Measurements from ENCODE around the gene PHPT1. TPM values are rescaled to one million over a fixed set of nuclear protein-coding genes. Genes with fewer than 3 reads are reported as not detected.

Gene PHPT1
- total and polyA plus RNA-seq, 2 of the 8 experiments (the other 6 are each of a cell fraction or from before 2014, with no cell fraction given): 109 to 226 TPM

GRCh38 chr9:136854113-136854841 lies 5.1 kb downstream of the PHPT1 start:
- no peak overlapping the region for H3K4me2 ChIP-seq (ENCODE audit: insufficient read depth in 1 of 2, low read depth in 2 of 2, low read length in 2 of 2)
- ChIA-PET POLR2A (ENCODE audit: partially characterized antibody) (interaction anchor here (1.1 to 16.2 kb wide), 3 partner anchors 12 to 26 kb away, joined by 3 to 248 read pairs (median 4); partner anchors contain the start of genes AJM1 and EDF1), CTCF (ENCODE audit: partially characterized antibody) (interaction anchor here (0.7 to 1.5 kb wide), 3 partner anchors 10 to 43 kb away, joined by 3 read pairs; no protein-coding TSS in a partner anchor)
- H3K27me3 ChIP-seq (replicated peaks in 1 of 4; ENCODE audit: control insufficient read depth in 3 of 4, extremely low read depth in 1 of 4, insufficient read depth in 3 of 4, low read length in 3 of 4): no peaks in the 10 kb centered on the region
- no peak overlapping the region for H2BK20ac ChIP-seq (ENCODE audit: low read length)
- no peak overlapping the region for H3K9ac ChIP-seq (replicated peaks in 1 of 4; ENCODE audit: extremely low read depth in 1 of 4, low read depth in 3 of 4, low read length in 3 of 4)
- peaks cover 0 to 10% (median 3%) of the 10 kb centered on the region in 4 experiments; a peak in 5 of 7 replicates for H3K4me1 ChIP-seq (replicated peaks in 1 of 4; ENCODE audit: control insufficient read depth in 3 of 4, insufficient read depth in 4 of 4, low read length in 3 of 4)
- H3K18ac ChIP-seq (ENCODE audit: extremely low read depth, low read length): no peak overlapping the region
- no peak overlapping the region for H2BK120ac ChIP-seq (replicated peaks; ENCODE audit: low read depth, low read length)
- H4K20me1 ChIP-seq (replicated peaks in 1 of 2; ENCODE audit: control insufficient read depth in 1 of 2, insufficient read depth in 2 of 2, low read length in 2 of 2): peaks cover 7 to 14% of the 10 kb centered on the region in 2 experiments
- no peaks in the 10 kb centered on the region for H3K79me2 ChIP-seq (ENCODE audit: control insufficient read depth in 1 of 2, insufficient read depth in 2 of 2, low read length in 2 of 2)
- H3K56ac ChIP-seq (replicated peaks; ENCODE audit: insufficient read length, low read depth, low read length): no peak overlapping the region
- H2BK15ac ChIP-seq (ENCODE audit: low read length): no peak overlapping the region
- H4K91ac ChIP-seq (replicated peaks; ENCODE audit: insufficient read length, low read length): no peak overlapping the region
- peaks cover 2% of the 10 kb centered on the region; the same call in 1 of the 2 replicates for H3K23me2 ChIP-seq (ENCODE audit: low read depth, low read length)
- FAIRE-seq (no peak), DNase-seq (ENCODE audit: low read depth in 1 of 2, low spot score in 2 of 2) (peak in 1 of 2 experiments; percentile 49)
- no peak overlapping the region for H2BK12ac ChIP-seq (ENCODE audit: low read depth, low read length)
- peaks cover 0 to 7% (median 3%) of the 10 kb centered on the region in 4 experiments; a peak in 5 of 8 replicates for H3K36me3 ChIP-seq (ENCODE audit: control insufficient read depth in 2 of 4, insufficient read depth in 4 of 4, low read length in 3 of 4)
- H3K23ac ChIP-seq (ENCODE audit: insufficient read length): no peak overlapping the region
- H2AFZ ChIP-seq (ENCODE audit: low read length): no peak overlapping the region
- H2AK5ac ChIP-seq (ENCODE audit: low read depth, low read length): no peak overlapping the region
- H3K79me1 ChIP-seq (ENCODE audit: low read depth, low read length): no peaks in the 10 kb centered on the region
- H3K14ac ChIP-seq (ENCODE audit: insufficient read length): no peak overlapping the region
- H3K27ac ChIP-seq (ENCODE audit: low read depth, low read length): no peak overlapping the region
- no peaks in the 10 kb centered on the region for H3K9me3 ChIP-seq (ENCODE audit: insufficient read depth in 2 of 2, low read depth in 1 of 2, low read length in 1 of 2)
- no peak for TF ChIP-seq KDM5A (IDR thresholded peaks at IDR 0.05; ENCODE audit: low read length)
- TF ChIP-seq USF2 (IDR thresholded peaks at IDR 0.05; ENCODE audit: low read length): no peak
- TF ChIP-seq EP300 (IDR thresholded peaks at IDR 0.05; ENCODE audit: borderline replicate concordance in 1 of 2, low read depth in 2 of 2, low read length in 2 of 2): no peak
- TF ChIP-seq BRCA1 (IDR thresholded peaks at IDR 0.05; ENCODE audit: low read depth, low read length): no peak
- 87% methylated on average over 26 of the region's 30 CpGs; no CpG with 5 or more reads in 1 of the 2 experiments for WGBS, 2 experiments (ENCODE audit: extremely low coverage in 1 of 2, insufficient coverage in 1 of 2, insufficient read length in 1 of 2, insufficient replicate concordance in 2 of 2, low coverage in 1 of 2, low lambda C conversion rate in 2 of 2, missing lambda C conversion rate in 1 of 2)
- H3K4me3 ChIP-seq (ENCODE audit: extremely low read depth in 1 of 4, insufficient read depth in 2 of 4, low read depth in 3 of 4, low read length in 4 of 4): no peak overlapping the region
- no peak overlapping the region for H2BK5ac ChIP-seq (ENCODE audit: low read depth, low read length)
- H4K5ac ChIP-seq (ENCODE audit: insufficient read length, low read depth, low read length): no peak overlapping the region
- H4K8ac ChIP-seq (ENCODE audit: extremely low read depth, insufficient read depth, low read length): no peak overlapping the region; the same call in 1 of the 2 replicates
- no peak overlapping the region for H3K4ac ChIP-seq (replicated peaks; ENCODE audit: insufficient read length, low read depth, low read length)
